Measurements from ENCODE around the gene CPTP. TPM values are rescaled to one million over a fixed set of nuclear protein-coding genes. Genes with fewer than 3 reads are reported as not detected.

The CPTP gene
- total RNA-seq, 6 experiments from 2014 or later = 24.6 to 31.5 (median 26.6) TPM

DNA sequence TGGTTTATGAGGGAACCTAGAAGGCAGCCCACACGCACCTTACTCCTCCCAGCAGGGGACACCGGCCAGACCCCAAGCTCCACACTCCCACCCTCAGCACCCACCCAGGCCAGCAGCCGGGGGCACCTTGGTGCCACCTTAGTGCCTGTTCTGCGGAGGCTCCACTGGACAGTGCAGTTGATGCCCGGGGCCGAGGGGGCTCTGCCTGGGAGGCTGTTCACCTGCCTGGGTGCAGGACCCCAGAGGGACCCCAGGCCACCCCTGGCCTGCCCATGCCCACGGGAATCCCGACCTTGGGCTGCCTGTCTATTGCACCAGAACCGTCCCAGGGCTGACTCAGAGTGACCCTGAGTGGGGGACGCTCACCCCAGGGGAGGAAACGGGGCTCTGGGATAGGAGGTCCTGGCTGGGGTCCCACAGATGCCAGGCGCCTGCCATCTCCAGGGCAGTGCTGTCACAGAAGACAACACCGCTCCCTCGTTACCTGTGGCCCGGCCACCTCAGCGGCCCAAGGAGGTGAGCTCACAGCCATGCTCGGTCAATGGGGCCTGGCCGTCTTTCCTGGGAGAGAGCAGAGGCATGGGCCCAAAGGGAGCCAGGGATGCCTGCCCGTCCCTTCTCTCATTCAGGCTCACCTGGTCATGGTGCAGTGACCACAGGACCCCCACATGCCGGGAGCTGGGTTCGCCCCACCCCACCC is 43.7 kb upstream of the CPTP start:
- Mint-ChIP-seq H3K27me3 (ENCODE audit: insufficient read depth) (peaks cover 7% of the 10 kb centered on the region), H3K36me3 (ENCODE audit: low read depth) (no peaks in the 10 kb centered on the region), H3K4me3 (no peak overlapping the region), H3K4me1 (ENCODE audit: low read depth) (peaks cover 15% of the 10 kb centered on the region), H3K9me3 (no peaks in the 10 kb centered on the region), H3K27ac (no peak overlapping the region)
- DNase-seq = no peak
- TF ChIP-seq, protein P1, sequence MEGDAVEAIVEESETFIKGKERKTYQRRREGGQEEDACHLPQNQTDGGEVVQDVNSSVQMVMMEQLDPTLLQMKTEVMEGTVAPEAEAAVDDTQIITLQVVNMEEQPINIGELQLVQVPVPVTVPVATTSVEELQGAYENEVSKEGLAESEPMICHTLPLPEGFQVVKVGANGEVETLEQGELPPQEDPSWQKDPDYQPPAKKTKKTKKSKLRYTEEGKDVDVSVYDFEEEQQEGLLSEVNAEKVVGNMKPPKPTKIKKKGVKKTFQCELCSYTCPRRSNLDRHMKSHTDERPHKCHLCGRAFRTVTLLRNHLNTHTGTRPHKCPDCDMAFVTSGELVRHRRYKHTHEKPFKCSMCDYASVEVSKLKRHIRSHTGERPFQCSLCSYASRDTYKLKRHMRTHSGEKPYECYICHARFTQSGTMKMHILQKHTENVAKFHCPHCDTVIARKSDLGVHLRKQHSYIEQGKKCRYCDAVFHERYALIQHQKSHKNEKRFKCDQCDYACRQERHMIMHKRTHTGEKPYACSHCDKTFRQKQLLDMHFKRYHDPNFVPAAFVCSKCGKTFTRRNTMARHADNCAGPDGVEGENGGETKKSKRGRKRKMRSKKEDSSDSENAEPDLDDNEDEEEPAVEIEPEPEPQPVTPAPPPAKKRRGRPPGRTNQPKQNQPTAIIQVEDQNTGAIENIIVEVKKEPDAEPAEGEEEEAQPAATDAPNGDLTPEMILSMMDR (IDR thresholded peaks at IDR 0.05) = no peak

DNA sequence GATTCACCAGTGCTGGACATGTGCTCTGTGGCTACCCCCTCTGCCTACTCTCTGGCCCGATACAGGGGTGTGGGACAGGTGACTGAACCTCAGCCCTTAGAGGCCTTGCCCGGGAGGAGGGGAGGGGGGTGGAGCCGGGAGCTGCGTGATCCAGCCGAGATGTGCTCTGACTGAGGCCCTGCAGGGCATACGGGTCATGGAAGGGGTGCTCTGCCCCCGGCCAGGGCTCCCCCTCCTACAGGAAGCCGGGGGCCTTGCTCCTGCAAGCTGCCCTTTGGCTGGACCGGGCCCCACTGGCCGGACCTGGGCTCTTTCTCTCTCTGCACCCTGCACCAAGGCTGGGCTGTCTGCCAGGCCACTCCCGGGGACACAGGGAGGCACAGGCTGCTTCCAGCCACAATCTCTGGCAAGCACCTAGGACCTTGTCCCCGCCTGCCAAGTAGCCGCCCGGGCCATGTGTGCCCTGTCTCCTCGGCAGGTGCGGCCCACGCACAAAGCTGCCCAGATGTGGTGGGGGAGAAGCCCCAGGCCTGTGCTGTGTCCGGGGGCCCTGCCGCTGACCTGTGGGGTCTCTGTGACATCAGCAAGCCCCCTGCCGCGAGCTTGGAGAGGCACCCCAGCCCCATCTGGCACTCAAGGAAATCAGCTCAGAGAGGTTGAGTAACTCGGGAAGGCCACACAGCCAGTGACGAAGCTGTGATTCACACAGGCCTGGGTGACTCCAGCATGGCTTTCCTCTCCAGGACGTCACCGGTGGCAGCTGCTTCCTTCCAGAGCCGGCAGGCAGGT is 42.9 kb upstream of the CPTP start:
- TF ChIP-seq, protein P1 (IDR thresholded peaks at IDR 0.05) = no peak
- H3K4me1 Mint-ChIP-seq (ENCODE audit: low read depth) = peaks cover 15% of the 10 kb centered on the region
- peak; percentile 82 for DNase-seq
- H3K27me3 Mint-ChIP-seq (ENCODE audit: insufficient read depth) = peaks cover 7% of the 10 kb centered on the region
- peak overlapping the region; percentile 78 for H3K27ac Mint-ChIP-seq
- no peaks in the 10 kb centered on the region for H3K9me3 Mint-ChIP-seq
- no peaks in the 10 kb centered on the region for H3K36me3 Mint-ChIP-seq (ENCODE audit: low read depth)
- H3K4me3 Mint-ChIP-seq = no peak overlapping the region

- no peaks in the 10 kb centered on the region for H3K36me3 Mint-ChIP-seq (ENCODE audit: low read depth)
- no peak for DNase-seq
Measured at GRCh38 chr1:1282998-1283397, 41.6 kb upstream of the CPTP start.

GRCh38 chr1:1283821-1284220 is 40.8 kb upstream of the CPTP start:
- Mint-ChIP-seq H3K27ac (no peak overlapping the region), H3K9me3 (no peaks in the 10 kb centered on the region), H3K27me3 (ENCODE audit: insufficient read depth) (peaks cover 7% of the 10 kb centered on the region), H3K4me3 (no peak overlapping the region), H3K36me3 (ENCODE audit: low read depth) (no peaks in the 10 kb centered on the region), H3K4me1 (ENCODE audit: low read depth) (peaks cover 15% of the 10 kb centered on the region)
- TF ChIP-seq, protein P1 (IDR thresholded peaks at IDR 0.05) = no peak
- no peak for DNase-seq

More at GRCh38 chr1:1282998-1283397, 41.6 kb upstream of the CPTP start:
- TF ChIP-seq, protein P1 (IDR thresholded peaks at IDR 0.05) = no peak
- H3K27me3 Mint-ChIP-seq (ENCODE audit: insufficient read depth) = peaks cover 7% of the 10 kb centered on the region
- peaks cover 15% of the 10 kb centered on the region for H3K4me1 Mint-ChIP-seq (ENCODE audit: low read depth)
- no peak overlapping the region for H3K27ac Mint-ChIP-seq
- no peak overlapping the region for H3K4me3 Mint-ChIP-seq
- H3K9me3 Mint-ChIP-seq = no peaks in the 10 kb centered on the region

DNA sequence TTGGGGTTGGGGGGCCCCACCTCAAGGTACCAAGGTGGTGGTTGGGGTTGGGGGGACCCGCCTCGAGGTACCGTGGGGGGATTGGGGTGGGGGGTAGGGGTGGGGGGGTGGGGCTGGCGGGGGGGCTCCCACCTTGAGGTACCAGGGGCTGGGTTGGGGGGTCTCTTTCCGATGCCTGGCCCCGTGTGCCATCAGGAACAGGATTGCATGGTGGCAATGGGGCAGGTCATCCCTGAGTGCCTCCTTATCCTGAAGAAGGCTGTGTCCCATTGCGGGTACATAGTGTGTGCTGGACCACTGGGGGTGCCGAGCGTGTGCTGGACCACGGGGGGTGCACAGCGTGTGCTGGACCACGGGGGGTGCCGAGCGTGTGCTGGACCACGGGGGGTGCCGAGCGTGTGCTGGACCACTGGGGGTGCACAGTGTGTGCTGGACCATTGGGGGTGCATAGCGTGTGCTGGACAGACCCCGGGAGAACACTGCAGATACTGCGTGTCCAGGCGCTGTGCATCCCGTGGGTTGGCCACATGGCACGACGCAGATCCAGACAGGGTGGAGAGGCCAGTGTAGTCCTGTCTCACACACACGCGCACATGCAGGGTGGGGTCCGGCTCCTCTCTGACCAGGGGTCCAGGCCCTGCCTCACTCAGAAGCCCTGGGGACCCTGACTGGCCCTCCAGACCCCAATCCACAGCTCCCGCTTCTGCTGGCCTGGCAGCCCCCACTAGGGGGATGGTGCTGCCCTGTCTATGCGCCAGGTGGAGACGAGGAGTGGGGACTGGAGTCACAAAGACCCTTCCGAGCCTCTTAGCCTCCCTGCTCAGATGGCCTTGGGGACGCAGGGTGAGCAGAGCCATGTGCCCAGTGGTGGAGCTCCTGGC is 40.1 kb upstream of the CPTP start:
- Mint-ChIP-seq H3K36me3 (ENCODE audit: low read depth) (no peaks in the 10 kb centered on the region), H3K4me1 (ENCODE audit: low read depth) (peaks cover 15% of the 10 kb centered on the region), H3K9me3 (no peaks in the 10 kb centered on the region), H3K4me3 (no peak overlapping the region), H3K27me3 (ENCODE audit: insufficient read depth) (peaks cover 4% of the 10 kb centered on the region; the same call in 1 of the 2 replicates), H3K27ac (no peak overlapping the region)
- no peak for DNase-seq
- TF ChIP-seq, protein P1 (IDR thresholded peaks at IDR 0.05) = 0 out of 2 replicates have a peak, but pooled peaks have one; percentile 11

All from HFFc6 (cell line).